ENCODE data around the gene PEX10.

DNA sequence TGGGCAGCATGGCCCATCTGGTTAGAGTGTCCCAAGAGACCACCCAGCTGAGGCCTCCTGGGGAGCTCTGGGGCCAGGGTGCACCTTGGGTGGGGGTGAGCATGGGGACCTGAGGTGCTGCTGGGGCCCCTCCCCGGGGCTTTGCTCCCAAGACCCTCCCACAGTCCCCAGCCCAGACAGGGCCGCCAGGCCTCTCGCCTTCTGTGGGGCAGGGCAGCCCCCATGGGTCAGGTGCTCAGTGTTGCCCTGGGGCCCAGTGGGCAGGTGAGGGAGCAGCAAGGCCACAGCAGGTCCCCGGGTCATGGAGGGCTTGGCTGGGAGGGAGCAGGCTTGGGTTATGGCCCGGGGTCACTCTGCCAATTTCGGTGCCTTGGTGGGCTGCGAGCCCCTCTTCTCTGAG is 24.5 kb upstream of the PEX10 start:
- TF ChIP-seq, protein P1, sequence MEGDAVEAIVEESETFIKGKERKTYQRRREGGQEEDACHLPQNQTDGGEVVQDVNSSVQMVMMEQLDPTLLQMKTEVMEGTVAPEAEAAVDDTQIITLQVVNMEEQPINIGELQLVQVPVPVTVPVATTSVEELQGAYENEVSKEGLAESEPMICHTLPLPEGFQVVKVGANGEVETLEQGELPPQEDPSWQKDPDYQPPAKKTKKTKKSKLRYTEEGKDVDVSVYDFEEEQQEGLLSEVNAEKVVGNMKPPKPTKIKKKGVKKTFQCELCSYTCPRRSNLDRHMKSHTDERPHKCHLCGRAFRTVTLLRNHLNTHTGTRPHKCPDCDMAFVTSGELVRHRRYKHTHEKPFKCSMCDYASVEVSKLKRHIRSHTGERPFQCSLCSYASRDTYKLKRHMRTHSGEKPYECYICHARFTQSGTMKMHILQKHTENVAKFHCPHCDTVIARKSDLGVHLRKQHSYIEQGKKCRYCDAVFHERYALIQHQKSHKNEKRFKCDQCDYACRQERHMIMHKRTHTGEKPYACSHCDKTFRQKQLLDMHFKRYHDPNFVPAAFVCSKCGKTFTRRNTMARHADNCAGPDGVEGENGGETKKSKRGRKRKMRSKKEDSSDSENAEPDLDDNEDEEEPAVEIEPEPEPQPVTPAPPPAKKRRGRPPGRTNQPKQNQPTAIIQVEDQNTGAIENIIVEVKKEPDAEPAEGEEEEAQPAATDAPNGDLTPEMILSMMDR (IDR thresholded peaks at IDR 0.05) = no peak
- TF ChIP-seq POLR2A (IDR thresholded peaks at IDR 0.05) = no peak

Measured in esophagus squamous epithelium (tissue), 4 donors.